PC-3 (cell line): ENCODE measurements around the gene SAP30L.

Experiments
- EZH2 ChIP-seq: fragments of 300-600 bp; sonication (generic); IDR thresholded peaks from one replicate; pipeline ENCODE4 v1.6.1; 2017; ENCODE audit warnings: antibody characterized with exemption, mild to moderate bottlenecking, low read length; ENCODE audit not compliant: unreplicated experiment
- EZH2phosphoT487 ChIP-seq: fragments of 300-600 bp; sonication (generic); IDR thresholded peaks from 2 replicates; pipeline ENCODE4 v1.6.1; 2018; ENCODE audit warnings: mild to moderate bottlenecking, antibody characterized with exemption, low read length, borderline replicate concordance
- TF ChIP-seq, protein P1 (sequence below): fragments of 300-600 bp; sonication (generic); conservative IDR thresholded peaks from 2 replicates; pipeline ENCODE4 v1.5.1; 2017; ENCODE audit warnings: antibody characterized with exemption, low read depth, mild to moderate bottlenecking, low read length

GRCh38 chr5:154479160-154479943 lies 33.6 kb downstream of the SAP30L start:
- TF ChIP-seq EZH2 (no peak), EZH2phosphoT487 (no peak)
- TF ChIP-seq, protein P1, sequence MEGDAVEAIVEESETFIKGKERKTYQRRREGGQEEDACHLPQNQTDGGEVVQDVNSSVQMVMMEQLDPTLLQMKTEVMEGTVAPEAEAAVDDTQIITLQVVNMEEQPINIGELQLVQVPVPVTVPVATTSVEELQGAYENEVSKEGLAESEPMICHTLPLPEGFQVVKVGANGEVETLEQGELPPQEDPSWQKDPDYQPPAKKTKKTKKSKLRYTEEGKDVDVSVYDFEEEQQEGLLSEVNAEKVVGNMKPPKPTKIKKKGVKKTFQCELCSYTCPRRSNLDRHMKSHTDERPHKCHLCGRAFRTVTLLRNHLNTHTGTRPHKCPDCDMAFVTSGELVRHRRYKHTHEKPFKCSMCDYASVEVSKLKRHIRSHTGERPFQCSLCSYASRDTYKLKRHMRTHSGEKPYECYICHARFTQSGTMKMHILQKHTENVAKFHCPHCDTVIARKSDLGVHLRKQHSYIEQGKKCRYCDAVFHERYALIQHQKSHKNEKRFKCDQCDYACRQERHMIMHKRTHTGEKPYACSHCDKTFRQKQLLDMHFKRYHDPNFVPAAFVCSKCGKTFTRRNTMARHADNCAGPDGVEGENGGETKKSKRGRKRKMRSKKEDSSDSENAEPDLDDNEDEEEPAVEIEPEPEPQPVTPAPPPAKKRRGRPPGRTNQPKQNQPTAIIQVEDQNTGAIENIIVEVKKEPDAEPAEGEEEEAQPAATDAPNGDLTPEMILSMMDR = no peak
